Bladder microvascular endothelial cell (primary cell): ENCODE results near the gene XAGE2. TPM values are rescaled to one million over a fixed set of nuclear protein-coding genes. Genes with fewer than 3 reads are reported as not detected.

Experiments
- total RNA-seq: library from RNA; depleted of rRNA; stranded (reverse); fragments of >200 nt; gene quantifications from 2 replicates; pipeline ENCODE4 v1.2.3, GENCODE V29; 2014

Gene XAGE2, protein sequence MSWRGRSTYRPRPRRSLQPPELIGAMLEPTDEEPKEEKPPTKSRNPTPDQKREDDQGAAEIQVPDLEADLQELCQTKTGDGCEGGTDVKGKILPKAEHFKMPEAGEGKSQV
- not detected in 2 replicates for total RNA-seq

DNA sequence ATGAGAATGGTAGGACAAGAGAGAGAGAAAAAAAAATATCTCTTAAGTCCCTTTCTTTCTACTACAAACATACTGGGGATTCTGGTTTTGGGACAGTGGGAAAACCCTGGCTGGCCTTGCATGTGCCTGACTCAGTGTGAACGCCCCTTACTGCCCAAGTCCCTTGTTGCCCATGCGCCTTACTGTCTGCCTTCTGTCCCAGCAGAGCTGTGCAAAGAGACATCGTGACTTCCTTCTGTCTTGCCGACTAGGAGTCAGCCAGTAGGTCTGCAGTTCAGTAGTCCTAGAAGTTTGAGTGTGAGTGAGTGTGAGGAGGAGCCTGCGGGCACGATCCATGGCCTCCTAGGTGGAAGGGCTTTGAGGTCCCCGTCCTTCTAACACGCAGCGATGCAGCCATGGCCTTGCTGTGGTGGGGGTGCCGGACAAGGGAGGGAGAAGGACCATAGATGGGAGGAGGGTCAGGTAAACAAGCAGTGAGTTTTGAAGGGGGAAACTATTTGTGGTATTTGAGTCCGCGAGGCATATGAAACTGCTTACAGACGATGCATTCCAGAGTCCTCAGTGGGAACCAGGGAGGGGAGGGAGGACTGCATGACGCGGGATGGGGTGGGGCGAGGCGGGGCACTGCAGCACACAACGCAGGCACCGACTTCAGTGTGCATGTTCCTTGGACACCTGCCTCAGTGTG, at the start of gene XAGE2:
XAGE2 (plus strand) TSS at position 654 of the 688 bp plus-strand sequence. CDS start 994 bp downstream, outside the sequence.

Other genes starting within 250 kb of the XAGE2 start
- 6.2 and 43.7 TPM in 2 replicates for gene MAGED4, start 184.1 kb upstream of the XAGE2 start, total RNA-seq
- not detected in 2 replicates for gene XAGE1A, start 126.8 kb downstream of the XAGE2 start, total RNA-seq
- gene XAGE1B, start 148.0 kb downstream of the XAGE2 start, total RNA-seq = not detected in 2 replicates